ENCODE results near the gene TBL3.

- no peak for TF ChIP-seq POLR2AphosphoS5 (IDR thresholded peaks at IDR 0.05; ENCODE audit: low read depth, low read length)
- no peak for TF ChIP-seq REST (IDR thresholded peaks at IDR 0.05; ENCODE audit: insufficient read depth in 1 of 2, low read depth in 2 of 2, low read length in 2 of 2)
- no peak for TF ChIP-seq TAF1 (IDR thresholded peaks at IDR 0.05; ENCODE audit: borderline replicate concordance, insufficient read depth, low read length)
- no peak for TF ChIP-seq FOXP2 (optimal IDR thresholded peaks at IDR 0.05; ENCODE audit: borderline replicate concordance, extremely low read depth, extremely low read length, insufficient read depth)
- TF ChIP-seq SIN3A (IDR thresholded peaks at IDR 0.05; ENCODE audit: borderline replicate concordance, insufficient read depth, low read length), result no peak
These were observed 47.7 kb downstream of the TBL3 start, which contains the start of gene NPW for GRCh38 chr16:2019518-2019920.
